Hypothalamus (tissue), 51 donors: ENCODE results near the gene PKIB.

Experiments
- DNase-seq, 51 donors: peaks; one replicate each; lab custom pipeline; 2025; lab: John Stamatoyannopoulos, UW

Gene PKIB

GRCh38 chr6:122665929-122666328, 55.7 kb downstream of the PKIB start:
- DNase-seq: no peak

GRCh38 chr6:122666418-122666817, 56.2 kb downstream of the PKIB start:
- no peak for DNase-seq

GRCh38 chr6:122669418-122669817, 59.2 kb downstream of the PKIB start:
- no peak for DNase-seq

- DNase-seq: no peak
These were observed 59.7 kb downstream of the PKIB start for GRCh38 chr6:122669868-122670267.

- DNase-seq: no peak
These were observed 61.0 kb downstream of the PKIB start for GRCh38 chr6:122671251-122671650.

GRCh38 chr6:122673343-122673961, 63.2 kb downstream of the PKIB start:
- peak in 1 of 51 donors; percentile 27 for DNase-seq

GRCh38 chr6:122676146-122676545, 65.9 kb downstream of the PKIB start:
- no peak for DNase-seq

- DNase-seq: no peak
These were observed 66.5 kb downstream of the PKIB start for GRCh38 chr6:122676688-122677087.

GRCh38 chr6:122677406-122677805, 67.2 kb downstream of the PKIB start:
- DNase-seq: no peak

- DNase-seq: no peak
These were observed 68.6 kb downstream of the PKIB start for GRCh38 chr6:122678841-122679240.

- DNase-seq: no peak
These were observed 71.5 kb downstream of the PKIB start for GRCh38 chr6:122681705-122682104.

GRCh38 chr6:122683989-122684651, 73.9 kb downstream of the PKIB start:
- no peak for DNase-seq

- DNase-seq: no peak
These were observed 82.0 kb downstream of the PKIB start for GRCh38 chr6:122692175-122692598.

- DNase-seq: no peak
These were observed 82.8 kb downstream of the PKIB start for GRCh38 chr6:122692807-122693580.

GRCh38 chr6:122694075-122694474, 83.9 kb downstream of the PKIB start:
- no peak for DNase-seq

- no peak for DNase-seq
These were observed 84.4 kb downstream of the PKIB start for GRCh38 chr6:122694602-122695001.

- DNase-seq: no peak
These were observed 85.0 kb downstream of the PKIB start for GRCh38 chr6:122695188-122695587.

- DNase-seq: no peak
These were observed 85.9 kb downstream of the PKIB start for GRCh38 chr6:122696079-122696478.

- DNase-seq: no peak
These were observed 86.6 kb downstream of the PKIB start for GRCh38 chr6:122696853-122697252.

GRCh38 chr6:122697458-122697857, 87.3 kb downstream of the PKIB start:
- DNase-seq: no peak

GRCh38 chr6:122701666-122702065, 91.5 kb downstream of the PKIB start:
- no peak for DNase-seq

GRCh38 chr6:122702841-122703240, 92.6 kb downstream of the PKIB start:
- DNase-seq: no peak
